A673 (cell line): ENCODE measurements around the gene WNT2B. TPM values are rescaled to one million over a fixed set of nuclear protein-coding genes. Genes with fewer than 3 reads are reported as not detected.

ENCODE experiments used
- BruUV-seq: library from RNA; stranded (reverse); fragments of 400-500 nt; replicated peaks from 2 replicates; lab custom pipeline; 2021; lab: Mats Ljungman, UMichigan
- CTCF ChIA-PET: fragments of 300-600 bp; sonication (Branson Sonifier 250); formaldehyde crosslinking; loops from one replicate; lab custom pipeline; 2022; ENCODE audit warnings: antibody characterized with exemption; lab: Charles Lee
- POLR2A ChIA-PET: fragments of 300-600 bp; sonication (Branson Sonifier 250); formaldehyde crosslinking; loops from one replicate; lab custom pipeline; 2022; ENCODE audit warnings: antibody characterized with exemption; ENCODE audit not compliant: low non-redundant PET; lab: Charles Lee
- DNase-seq: peaks from one replicate; pipeline ENCODE4 v3.0.0-alpha.2; 2015; ENCODE audit warnings: low spot score
- H3K27ac ChIP-seq: fragments of 200-600 bp; sonication (generic); 2 replicates; pipeline ENCODE4 v1.5.1; 2016; ENCODE audit warnings: mixed run types, low read depth, mild to moderate bottlenecking, mixed read lengths, antibody characterized with exemption, low read length; ENCODE audit not compliant: poor library complexity, severe bottlenecking
- H3K27me3 ChIP-seq: fragments of 200-600 bp; sonication (generic); replicated peaks from 2 replicates; pipeline ENCODE4 v1.6.1; 2017; ENCODE audit warnings: mixed run types, low read depth, mild to moderate bottlenecking, mixed read lengths, antibody characterized with exemption, low read length; ENCODE audit not compliant: insufficient read depth, poor library complexity
- H3K36me3 ChIP-seq: fragments of 200-600 bp; sonication (generic); 2 replicates; pipeline ENCODE4 v1.6.1; 2016; ENCODE audit warnings: mixed run types, mild to moderate bottlenecking, mixed read lengths, antibody characterized with exemption, low read length; ENCODE audit not compliant: insufficient read depth, poor library complexity, severe bottlenecking
- H3K4me1 ChIP-seq: fragments of 200-600 bp; sonication (generic); 2 replicates; pipeline ENCODE4 v1.6.1; 2017; ENCODE audit warnings: mixed run types, mild to moderate bottlenecking, mixed read lengths, antibody characterized with exemption, low read length; ENCODE audit not compliant: insufficient read depth, poor library complexity, severe bottlenecking
- H3K4me3 ChIP-seq: fragments of 200-600 bp; sonication (generic); 2 replicates; pipeline ENCODE4 v1.5.1; 2016; ENCODE audit warnings: low read depth, mixed run types, mild to moderate bottlenecking, mixed read lengths, low read length; ENCODE audit not compliant: poor library complexity, severe bottlenecking
- H3K9me3 ChIP-seq: fragments of 200-600 bp; sonication (generic); 2 replicates; pipeline ENCODE4 v1.6.1; 2016; ENCODE audit warnings: mixed run types, low read depth, mild to moderate bottlenecking, mixed read lengths, antibody characterized with exemption, low read length; ENCODE audit not compliant: poor library complexity, severe bottlenecking
- EZH2 ChIP-seq: fragments of 200-600 bp; sonication (generic); IDR thresholded peaks from 2 replicates; pipeline ENCODE4 v1.6.1; 2017; ENCODE audit warnings: borderline replicate concordance, low read depth, mild to moderate bottlenecking, mixed read lengths, antibody characterized with exemption, low read length; ENCODE audit not compliant: poor library complexity, severe bottlenecking
- intact Hi-C: fragments of 100-400 bp; cut with micrococcal nuclease; formaldehyde crosslinking; loops from one replicate; pipeline ENCODE4 v1.10.0; 2022; ENCODE audit not compliant: unreplicated experiment
- total RNA-seq: library from RNA; stranded (reverse); gene quantifications from 2 replicates; pipeline ENCODE4 v1.2.3, GENCODE V29; 2021
- TF ChIP-seq, protein P1 (sequence below): fragments of 300-800, 200-600 bp; sonication (generic); conservative IDR thresholded peaks from 2 replicates; pipeline ENCODE4 v1.5.1; 2017; ENCODE audit warnings: low read depth, mild to moderate bottlenecking, antibody characterized with exemption, low read length, moderate library complexity, mixed read lengths

WNT2B gene
- total RNA-seq, 1 experiment from 2014 or later: 0.32 TPM

- DNase-seq: no peak
- intact Hi-C loops: loop anchor here (5.0 kb wide), 1 partner anchor 203 kb away; the partner anchor contains the start of gene RHOC
- no peaks in the 10 kb centered on the region for H3K36me3 ChIP-seq
- H3K27ac ChIP-seq: no peak overlapping the region
- peaks cover 10% of the 10 kb centered on the region for H3K4me1 ChIP-seq
- BruUV-seq: no TSS peak
- no peaks in the 10 kb centered on the region for H3K9me3 ChIP-seq
- ChIA-PET CTCF (interaction anchor here (0.6 kb wide), 1 partner anchor 1172 kb away, joined by 8 read pairs; no protein-coding TSS in a partner anchor), POLR2A (no interaction called here)
- no peak for TF ChIP-seq EZH2
- TF ChIP-seq, protein P1, sequence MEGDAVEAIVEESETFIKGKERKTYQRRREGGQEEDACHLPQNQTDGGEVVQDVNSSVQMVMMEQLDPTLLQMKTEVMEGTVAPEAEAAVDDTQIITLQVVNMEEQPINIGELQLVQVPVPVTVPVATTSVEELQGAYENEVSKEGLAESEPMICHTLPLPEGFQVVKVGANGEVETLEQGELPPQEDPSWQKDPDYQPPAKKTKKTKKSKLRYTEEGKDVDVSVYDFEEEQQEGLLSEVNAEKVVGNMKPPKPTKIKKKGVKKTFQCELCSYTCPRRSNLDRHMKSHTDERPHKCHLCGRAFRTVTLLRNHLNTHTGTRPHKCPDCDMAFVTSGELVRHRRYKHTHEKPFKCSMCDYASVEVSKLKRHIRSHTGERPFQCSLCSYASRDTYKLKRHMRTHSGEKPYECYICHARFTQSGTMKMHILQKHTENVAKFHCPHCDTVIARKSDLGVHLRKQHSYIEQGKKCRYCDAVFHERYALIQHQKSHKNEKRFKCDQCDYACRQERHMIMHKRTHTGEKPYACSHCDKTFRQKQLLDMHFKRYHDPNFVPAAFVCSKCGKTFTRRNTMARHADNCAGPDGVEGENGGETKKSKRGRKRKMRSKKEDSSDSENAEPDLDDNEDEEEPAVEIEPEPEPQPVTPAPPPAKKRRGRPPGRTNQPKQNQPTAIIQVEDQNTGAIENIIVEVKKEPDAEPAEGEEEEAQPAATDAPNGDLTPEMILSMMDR: no peak
- H3K4me3 ChIP-seq: no peak overlapping the region
- H3K27me3 ChIP-seq: peaks cover 12% of the 10 kb centered on the region
Observed at GRCh38 chr1:112504001-112504660, 4.6 kb upstream of the WNT2B start.

DNA sequence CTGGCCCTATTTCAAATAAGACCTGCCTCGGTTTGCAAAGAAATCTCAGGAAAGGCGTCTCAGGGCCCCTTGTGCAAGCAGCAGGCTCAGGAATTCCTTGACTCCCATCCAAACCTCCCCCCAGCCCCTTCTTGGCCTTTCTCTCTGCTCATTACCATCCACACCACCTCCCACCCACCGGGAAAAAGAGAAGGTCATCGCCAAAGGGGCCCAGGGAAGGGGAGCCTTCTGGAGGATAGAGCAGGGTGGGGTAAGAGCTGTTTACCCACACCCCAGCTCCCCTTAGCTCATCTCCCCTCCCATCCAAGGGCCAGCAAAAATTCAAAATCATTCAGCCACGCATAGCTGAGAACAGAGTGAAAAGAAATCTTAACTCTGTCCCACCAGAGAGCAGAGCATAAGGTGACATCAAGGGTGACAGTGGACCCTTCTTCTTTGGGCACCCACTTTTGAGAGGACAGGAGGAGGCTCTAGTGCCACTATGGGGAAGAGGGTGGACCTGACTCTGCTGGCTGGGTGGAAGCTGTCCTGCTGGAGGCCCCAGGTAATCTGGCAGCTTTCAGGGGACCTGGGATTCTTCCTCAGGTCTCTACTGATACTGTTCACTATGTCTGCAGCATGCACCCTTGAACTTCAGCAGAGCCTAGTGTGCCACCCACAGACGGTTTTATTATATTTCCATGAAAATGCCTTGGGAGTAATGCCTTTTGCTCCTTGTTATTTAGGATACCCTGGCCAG, 3.9 kb upstream of the WNT2B start:
- no peak for DNase-seq
- no peaks in the 10 kb centered on the region for H3K36me3 ChIP-seq
- no TSS peak for BruUV-seq
- H3K27ac ChIP-seq: no peak overlapping the region
- no peak for TF ChIP-seq EZH2
- TF ChIP-seq, protein P1: no peak
- no peaks in the 10 kb centered on the region for H3K9me3 ChIP-seq
- no peak overlapping the region for H3K4me3 ChIP-seq
- H3K4me1 ChIP-seq: peaks cover 10% of the 10 kb centered on the region
- peaks cover 18% of the 10 kb centered on the region for H3K27me3 ChIP-seq
- intact Hi-C loops: loop anchor here (5.0 kb wide), 1 partner anchor 202 kb away; the partner anchor contains the start of gene RHOC
- ChIA-PET CTCF (interaction anchor here (0.6 kb wide), 1 partner anchor 1171 kb away, joined by 8 read pairs; no protein-coding TSS in a partner anchor), POLR2A (no interaction called here)

DNA sequence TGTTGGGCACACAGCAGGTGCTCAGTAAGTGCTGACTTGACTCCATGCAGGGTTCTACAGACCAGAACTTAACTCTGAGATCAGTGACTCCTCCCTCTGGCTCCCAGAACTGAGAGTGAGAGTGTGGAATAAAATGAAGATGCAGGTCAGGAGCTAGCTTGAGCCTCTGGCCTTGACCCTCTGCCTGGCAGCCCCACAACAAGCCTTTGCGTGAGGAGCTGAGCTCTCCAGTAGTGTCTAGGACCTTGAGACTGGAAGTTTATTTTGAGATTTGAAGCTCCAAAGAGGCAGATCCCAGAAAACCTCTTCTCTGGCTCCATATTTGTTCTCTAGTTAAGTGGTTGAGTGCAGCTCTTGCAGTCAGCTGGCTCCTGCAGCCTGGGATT, 3.4 kb upstream of the WNT2B start:
- DNase-seq: no peak
- POLR2A ChIA-PET: no interaction called here
- no TSS peak for BruUV-seq
- Histone ChIP-seq H3K27me3 (peaks cover 19% of the 10 kb centered on the region), H3K27ac (no peak overlapping the region), H3K9me3 (no peaks in the 10 kb centered on the region), H3K36me3 (no peaks in the 10 kb centered on the region), H3K4me3 (no peak overlapping the region), H3K4me1 (peaks cover 10% of the 10 kb centered on the region)
- no peak for TF ChIP-seq EZH2
- TF ChIP-seq, protein P1: no peak
- CTCF ChIA-PET: no interaction called here
- intact Hi-C loops: no loop called here
